Body of pancreas (tissue), 4 donors: ENCODE data around the gene TNFRSF8.

ENCODE experiments used
- CTCF ChIP-seq, 7 experiments: fragments of 450-650 bp in 4 of 7; fragments of 200-600 bp in 3 of 7; sonication (generic) in 3 of 7; IDR thresholded peaks; one replicate each; pipeline ENCODE4 v1.5.1; 2016 to 2019; ENCODE audit warnings: antibody characterized with exemption in 7 of 7
- POLR2A ChIP-seq, 3 donors: fragments of 450-650 bp; IDR thresholded peaks; one replicate each; pipeline ENCODE4 v1.6.1; 2016; ENCODE audit warnings: antibody characterized with exemption in 3 of 3, mild to moderate bottlenecking in 2 of 3

GRCh38 chr1:12149791-12150175 lies 86.7 kb downstream of the TNFRSF8 start:
- TF ChIP-seq POLR2A (IDR thresholded peaks at IDR 0.05) (no peak), CTCF (IDR thresholded peaks at IDR 0.05) (no peak)
